K562 (cell line): Measurements from ENCODE around the gene CDHR1. TPM values are rescaled to one million over a fixed set of nuclear protein-coding genes. Genes with fewer than 3 reads are reported as not detected.

Source experiments
- ATF7 ChIP-seq: fragments of 450-650 bp; IDR thresholded peaks from 2 replicates; pipeline ENCODE4 v1.7.1; 2014; ENCODE audit warnings: mild to moderate bottlenecking, moderate library complexity
- JUNB ChIP-seq: fragments of 450-650 bp; formaldehyde crosslinking; conservative IDR thresholded peaks from 2 replicates; pipeline ENCODE4 v1.4.0; 2020; ENCODE audit warnings: mild to moderate bottlenecking
- MCM5 ChIP-seq: fragments of 450-650 bp; IDR thresholded peaks from 2 replicates; pipeline ENCODE4 v1.6.1; 2016; ENCODE audit warnings: low read depth
- MXD1 ChIP-seq: fragments of 250-450 bp; sonication (Bioruptor Pico); IDR thresholded peaks from 2 replicates; pipeline ENCODE4 v1.8.0; 2021; ENCODE audit warnings: borderline replicate concordance, mild to moderate bottlenecking, moderate library complexity; ENCODE audit not compliant: poor library complexity, severe bottlenecking
- NEUROD1 ChIP-seq: fragments of 150-350 bp; IDR thresholded peaks from 2 replicates; pipeline ENCODE4 v1.6.1; 2014; ENCODE audit warnings: borderline replicate concordance, low read length, low read depth; ENCODE audit not compliant: partially characterized antibody
- NRF1 ChIP-seq, 2 experiments: fragments of 450-650 bp; IDR thresholded peaks in 1 of 2; conservative IDR thresholded peaks in 1 of 2; 2 replicates each; pipeline ENCODE4 v1.6.1; 2014; ENCODE audit warnings: mild to moderate bottlenecking in 2 of 2
- SMC3 ChIP-seq: conservative IDR thresholded peaks from 2 replicates; pipeline ENCODE4 v1.6.1; 2011; ENCODE audit warnings: low read depth, low read length, improper control_type of control experiment; ENCODE audit not compliant: insufficient read depth
- VEZF1 ChIP-seq: fragments of 200-800 bp; sonication (Bioruptor generic); IDR thresholded peaks from 2 replicates; pipeline ENCODE4 v1.6.1; 2017; ENCODE audit warnings: missing genetic modification characterization, missing compliant biosample characterization
- YY1 ChIP-seq, 3 experiments: IDR thresholded peaks; 2 replicates each; pipeline ENCODE4 v1.6.1; 2011; ENCODE audit warnings: low read length in 2 of 3, mild to moderate bottlenecking in 2 of 3, moderate library complexity in 2 of 3, borderline replicate concordance in 1 of 3, control low read depth in 1 of 3, low read depth in 1 of 3; ENCODE audit not compliant: insufficient read depth in 3 of 3, insufficient replicate concordance in 2 of 3, control insufficient read depth in 1 of 3, insufficient read length in 1 of 3; ENCODE audit errors: extremely low read depth in 1 of 3
- ZNF609 ChIP-seq: sonication (generic); formaldehyde crosslinking; IDR thresholded peaks from 2 replicates; pipeline ENCODE4 v1.8.1; 2023; ENCODE audit warnings: missing genetic modification reagents, mild to moderate bottlenecking, borderline replicate concordance
- ZNF79 ChIP-seq: fragments of 250-450 bp; sonication (Bioruptor Pico); IDR thresholded peaks from 2 replicates; pipeline ENCODE4 v1.4.0; 2020; ENCODE audit warnings: low read depth, mild to moderate bottlenecking, moderate library complexity
- polyA plus RNA-seq, 8 experiments: library from polyadenylated mRNA; depleted of rRNA in 4 of 8; stranded (reverse) in 5 of 8; unstranded in 3 of 8; fragments of >200 nt; fragmentation: Nextera tagmentation in 2 of 8; fragmentation: Illumina TruSeq in 1 of 8; extraction: Ambion mirVana in 2 of 8; extraction: Trizol in 1 of 8; gene quantifications; 2 replicates each; pipeline versions ENCODE4 v1.2.1 to v1.2.3, GENCODE V29; 2011 to 2014; ENCODE audit warnings: inconsistent platforms in 1 of 8, missing spikeins in 1 of 8
- total RNA-seq, 7 experiments: library from RNA; depleted of rRNA in 6 of 7; stranded (reverse); fragments of >200 nt in 6 of 7; fragmentation: Illumina TruSeq in 2 of 7; extraction: Trizol in 2 of 7; gene quantifications; 2 replicates each; pipeline versions ENCODE4 v1.2.1 to v1.2.3, GENCODE V29; 2011 to 2021; ENCODE audit warnings: low replicate concordance in 1 of 7

The CDHR1 gene
- total and polyA plus RNA-seq, 9 of the 15 experiments (the other 6 are each of a cell fraction or from before 2014, with no cell fraction given): 0.03 to 0.99 (median 0.20) TPM

GRCh38 chr10:84205049-84205852, 10.9 kb downstream of the CDHR1 start (continued):
- TF ChIP-seq YY1 (IDR thresholded peaks at IDR 0.05; ENCODE audit: borderline replicate concordance in 1 of 3, control insufficient read depth in 1 of 3, extremely low read depth in 1 of 3, insufficient read depth in 3 of 3, insufficient read length in 1 of 3, insufficient replicate concordance in 2 of 3, low read depth in 1 of 3, low read length in 2 of 3): no peak
- TF ChIP-seq SMC3: peak; percentile 91
- 0 out of 2 replicates have a peak, but pooled peaks have one; percentile 13 for TF ChIP-seq ATF7
- no peak for TF ChIP-seq MXD1
- 0 out of 4 replicates have a peak, but pooled peaks of 1 of the 2 experiments have one; percentile 27 for TF ChIP-seq NRF1 (conservative IDR thresholded peaks at IDR 0.05 in 1 of 2, IDR thresholded peaks at IDR 0.05 in 1 of 2)
- no peak for TF ChIP-seq ZNF609
- no peak for TF ChIP-seq MCM5
- TF ChIP-seq ZNF79: no peak
- TF ChIP-seq VEZF1 (CRISPR knock-in tag): no peak
- TF ChIP-seq NEUROD1: peak; percentile 21
- no peak for TF ChIP-seq JUNB (CRISPR knock-in tag)
